ENCODE data around the gene LRRC4C. TPM values are rescaled to one million over a fixed set of nuclear protein-coding genes. Genes with fewer than 3 reads are reported as not detected.

LRRC4C gene
- total RNA-seq, 2 experiments from 2014 or later: not detected

GRCh38 chr11:41400124-41400523 is 59.3 kb downstream of the LRRC4C start:
- no peaks in the 10 kb centered on the region for H3K4me1 Mint-ChIP-seq

DNA sequence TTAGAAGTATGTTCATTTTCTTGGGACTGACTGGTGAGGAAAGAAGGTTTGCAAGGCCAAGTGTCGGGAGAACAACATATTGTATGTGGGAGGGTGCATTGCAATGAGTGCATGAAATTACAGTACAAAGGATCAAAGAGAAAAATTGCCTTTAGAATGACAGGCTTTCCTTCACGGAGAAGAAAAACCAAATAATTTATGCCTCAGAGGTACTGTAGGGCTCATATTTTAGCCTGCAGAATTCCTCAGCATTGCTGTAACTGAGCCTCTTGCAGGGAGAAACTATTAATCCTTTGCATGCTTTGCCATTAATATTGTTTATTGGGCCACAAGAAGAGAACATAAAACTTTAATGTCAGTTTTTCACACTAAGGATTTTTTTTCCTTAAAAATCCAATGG is 60.1 kb downstream of the LRRC4C start:
- ATAC-seq (ENCODE audit: low read depth) (no peak), DNase-seq (no peak)
- Mint-ChIP-seq H3K4me3 (no peak overlapping the region), H3K27me3 (no peaks in the 10 kb centered on the region), H3K9me3 (peaks cover 4% of the 10 kb centered on the region), H3K36me3 (no peaks in the 10 kb centered on the region), H3K4me1 (no peaks in the 10 kb centered on the region), H3K27ac (no peak overlapping the region)
- POLR2A ChIA-PET: no interaction called here

More at GRCh38 chr11:41400124-41400523, 59.3 kb downstream of the LRRC4C start:
- H3K27me3 Mint-ChIP-seq: no peaks in the 10 kb centered on the region
- DNase-seq (no peak), ATAC-seq (ENCODE audit: low read depth) (no peak)
- H3K27ac Mint-ChIP-seq: no peak overlapping the region
- POLR2A ChIA-PET: no interaction called here
- H3K36me3 Mint-ChIP-seq: no peaks in the 10 kb centered on the region
- no peak overlapping the region for H3K4me3 Mint-ChIP-seq
- peaks cover 4% of the 10 kb centered on the region for H3K9me3 Mint-ChIP-seq

DNA sequence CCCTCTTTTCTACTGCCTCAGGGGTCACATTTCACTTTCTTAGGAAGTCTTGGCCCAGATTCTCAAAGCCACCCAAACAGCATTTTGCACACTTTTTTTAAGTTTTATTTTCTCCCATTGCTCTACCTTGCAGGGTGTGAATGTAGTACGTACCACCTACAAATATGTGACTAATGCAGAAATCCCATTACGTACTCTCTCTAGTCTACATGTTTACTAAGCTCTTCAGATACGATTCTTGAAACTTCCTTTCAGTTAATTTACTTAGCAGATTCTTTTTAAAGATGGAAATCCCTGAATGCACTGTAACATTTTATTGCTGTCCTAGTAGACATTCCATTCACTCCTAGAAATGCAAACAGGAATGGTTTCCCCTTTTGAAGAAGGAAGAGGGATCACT is 61.3 kb downstream of the LRRC4C start:
- Mint-ChIP-seq H3K36me3 (no peaks in the 10 kb centered on the region), H3K27me3 (no peaks in the 10 kb centered on the region), H3K9me3 (peaks cover 4% of the 10 kb centered on the region), H3K4me3 (no peak overlapping the region), H3K4me1 (no peaks in the 10 kb centered on the region), H3K27ac (no peak overlapping the region)
- ATAC-seq (ENCODE audit: low read depth): no peak
- no peak for DNase-seq
- POLR2A ChIA-PET: no interaction called here

DNA sequence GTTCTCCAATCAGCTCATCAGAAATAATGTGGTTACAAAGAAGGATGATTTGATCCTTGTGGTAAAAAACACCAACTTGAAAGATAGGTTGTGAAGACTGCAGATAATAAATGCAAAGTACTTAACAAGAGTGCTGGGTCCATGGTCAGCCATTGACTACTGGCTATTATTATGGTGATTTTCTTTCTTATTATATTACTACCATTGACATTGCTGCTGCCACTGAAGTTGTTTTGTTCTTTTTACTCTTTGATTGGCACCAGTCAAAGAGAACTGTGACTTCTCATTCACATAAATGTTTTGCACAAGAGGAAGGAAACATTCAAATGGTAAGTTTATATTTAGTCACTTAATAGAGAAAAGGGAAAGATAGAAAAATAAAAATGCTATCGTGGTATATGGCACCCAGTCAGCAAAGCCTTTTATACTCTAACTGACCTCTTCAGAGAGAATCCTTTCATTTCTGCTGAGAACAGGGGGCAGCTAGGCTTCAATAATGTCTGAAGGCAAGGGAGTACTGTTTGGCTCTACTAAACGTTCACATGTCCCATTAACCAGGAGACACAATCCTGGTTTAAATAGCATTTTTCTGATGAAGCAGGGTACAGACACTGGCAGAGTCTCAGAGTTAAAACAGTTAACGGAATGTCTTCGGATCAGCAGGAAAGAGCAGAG is 64.8 kb downstream of the LRRC4C start:
- Mint-ChIP-seq H3K4me1 (no peaks in the 10 kb centered on the region), H3K27me3 (no peaks in the 10 kb centered on the region), H3K36me3 (no peaks in the 10 kb centered on the region), H3K4me3 (no peak overlapping the region), H3K27ac (no peak overlapping the region), H3K9me3 (no peaks in the 10 kb centered on the region)
- ATAC-seq (ENCODE audit: low read depth) (no peak), DNase-seq (no peak)
- POLR2A ChIA-PET: no interaction called here

DNA sequence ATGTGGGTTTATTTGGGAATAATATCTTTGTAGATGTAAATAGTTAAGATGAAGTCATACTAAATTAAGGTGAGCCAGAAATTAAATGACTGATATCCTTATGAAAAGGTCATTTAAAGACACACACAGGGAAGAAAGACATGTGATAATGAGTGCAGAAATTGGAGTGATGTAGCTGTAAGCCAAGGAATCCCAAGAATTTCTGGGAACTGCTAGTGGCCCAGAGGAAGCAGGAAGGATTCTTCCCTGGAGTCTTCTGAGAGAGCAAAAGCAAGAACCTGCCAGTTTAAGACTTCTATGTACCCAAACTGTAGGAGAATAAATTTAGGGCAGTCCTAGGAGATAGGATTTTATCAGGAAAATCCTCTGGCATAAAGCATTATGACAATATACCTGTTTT is 66.9 kb downstream of the LRRC4C start:
- no peaks in the 10 kb centered on the region for H3K27me3 Mint-ChIP-seq
- H3K36me3 Mint-ChIP-seq: no peaks in the 10 kb centered on the region
- DNase-seq (no peak), ATAC-seq (ENCODE audit: low read depth) (no peak)
- no peaks in the 10 kb centered on the region for H3K4me1 Mint-ChIP-seq
- POLR2A ChIA-PET: no interaction called here
- no peak overlapping the region for H3K27ac Mint-ChIP-seq
- no peak overlapping the region for H3K4me3 Mint-ChIP-seq
- no peaks in the 10 kb centered on the region for H3K9me3 Mint-ChIP-seq

GRCh38 chr11:41389623-41390130 is 69.8 kb downstream of the LRRC4C start:
- Mint-ChIP-seq H3K27ac (no peak overlapping the region), H3K9me3 (no peaks in the 10 kb centered on the region), H3K36me3 (no peaks in the 10 kb centered on the region), H3K27me3 (no peaks in the 10 kb centered on the region), H3K4me3 (no peak overlapping the region), H3K4me1 (no peaks in the 10 kb centered on the region)
- POLR2A ChIA-PET: no interaction called here
- no peak for DNase-seq
- no peak for ATAC-seq (ENCODE audit: low read depth)

DNA sequence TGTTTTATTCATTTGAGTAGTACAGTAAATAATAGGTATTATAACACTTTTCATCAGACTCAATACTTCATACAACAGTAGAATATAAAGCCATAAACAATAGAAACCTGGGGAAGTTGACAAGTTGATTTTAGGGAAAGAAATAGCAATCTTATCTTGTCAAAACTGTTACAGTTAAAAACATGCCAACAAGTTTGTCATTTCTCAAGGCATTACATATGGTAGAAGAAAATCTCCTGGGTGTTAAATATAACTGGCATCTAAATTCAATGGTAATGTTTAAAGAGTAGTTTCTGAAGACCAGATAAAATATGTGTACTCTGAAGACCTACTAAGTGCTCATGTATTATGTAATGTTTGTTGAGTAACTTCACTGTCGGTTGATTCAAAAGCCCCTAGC is 75.1 kb downstream of the LRRC4C start:
- H3K4me1 Mint-ChIP-seq: no peaks in the 10 kb centered on the region
- DNase-seq (no peak), ATAC-seq (ENCODE audit: low read depth) (no peak)
- POLR2A ChIA-PET: no interaction called here
- no peaks in the 10 kb centered on the region for H3K27me3 Mint-ChIP-seq
- no peaks in the 10 kb centered on the region for H3K9me3 Mint-ChIP-seq
- H3K4me3 Mint-ChIP-seq: no peak overlapping the region
- no peak overlapping the region for H3K27ac Mint-ChIP-seq
- H3K36me3 Mint-ChIP-seq: no peaks in the 10 kb centered on the region

DNA sequence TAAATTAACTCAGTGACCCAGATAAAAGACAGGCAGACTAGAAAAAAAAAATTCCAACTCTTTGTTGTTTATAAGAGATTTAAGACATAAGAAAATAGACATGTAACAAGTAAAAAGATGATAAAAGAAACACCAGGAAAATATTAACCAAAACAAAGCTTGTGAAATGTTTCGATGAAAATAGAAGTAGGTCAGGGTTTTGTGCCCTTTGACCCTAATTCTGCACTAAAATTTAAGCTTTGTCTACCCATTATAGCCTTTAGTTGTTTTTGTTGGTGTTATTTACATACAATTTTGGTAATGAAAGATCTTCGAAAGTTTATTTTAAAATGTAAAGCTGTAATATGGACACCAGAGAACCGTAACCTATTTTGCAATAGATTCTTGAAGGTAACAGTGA is 75.7 kb downstream of the LRRC4C start:
- Mint-ChIP-seq H3K4me1 (no peaks in the 10 kb centered on the region), H3K27me3 (no peaks in the 10 kb centered on the region), H3K9me3 (no peaks in the 10 kb centered on the region), H3K27ac (no peak overlapping the region), H3K36me3 (no peaks in the 10 kb centered on the region), H3K4me3 (no peak overlapping the region)
- ATAC-seq (ENCODE audit: low read depth) (no peak), DNase-seq (no peak)
- POLR2A ChIA-PET: no interaction called here

GRCh38 chr11:41382927-41383326 is 76.5 kb downstream of the LRRC4C start:
- no peak for ATAC-seq (ENCODE audit: low read depth)
- Mint-ChIP-seq H3K4me1 (no peaks in the 10 kb centered on the region), H3K27me3 (no peaks in the 10 kb centered on the region), H3K9me3 (no peaks in the 10 kb centered on the region), H3K27ac (no peak overlapping the region), H3K36me3 (no peaks in the 10 kb centered on the region), H3K4me3 (no peak overlapping the region)
- POLR2A ChIA-PET: no interaction called here
- DNase-seq: no peak

- ATAC-seq (ENCODE audit: low read depth) (no peak), DNase-seq (no peak)
- Mint-ChIP-seq H3K4me1 (no peaks in the 10 kb centered on the region), H3K27ac (no peak overlapping the region), H3K27me3 (no peaks in the 10 kb centered on the region), H3K36me3 (no peaks in the 10 kb centered on the region), H3K9me3 (no peaks in the 10 kb centered on the region), H3K4me3 (no peak overlapping the region)
- POLR2A ChIA-PET: no interaction called here
Measured at GRCh38 chr11:41379084-41379483, 80.4 kb downstream of the LRRC4C start.

DNA sequence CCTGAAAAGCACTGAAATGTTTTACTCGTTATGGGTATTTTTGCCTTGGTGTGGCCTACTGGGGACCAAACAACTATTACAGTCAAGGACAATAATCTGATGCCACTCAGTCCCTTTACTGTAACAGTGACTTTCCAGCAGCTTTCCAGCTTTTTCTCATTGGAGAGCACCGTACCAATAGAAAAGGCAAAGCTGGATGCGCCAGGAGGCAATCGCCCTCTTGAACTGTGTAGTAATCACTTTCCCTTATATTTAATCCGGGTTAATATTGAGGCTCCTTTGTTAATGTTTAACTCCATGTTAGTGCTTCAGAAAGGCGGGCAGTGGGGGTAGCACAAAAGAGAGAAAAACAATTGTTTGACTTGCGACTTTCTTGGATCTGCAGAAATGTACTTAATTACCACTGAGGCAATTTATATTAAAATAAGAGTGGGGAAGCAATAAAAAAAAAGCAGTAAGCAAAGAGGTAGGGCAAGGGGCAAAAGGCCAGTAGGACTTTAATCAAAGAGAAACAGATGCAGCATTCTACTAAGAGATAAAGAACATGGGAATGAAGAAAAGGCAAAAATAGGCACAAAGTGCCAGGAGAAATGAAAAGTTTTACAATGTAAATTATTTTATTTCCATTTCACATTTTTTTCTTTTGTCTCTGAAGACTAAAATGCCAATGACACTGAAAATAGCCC is 81.6 kb downstream of the LRRC4C start:
- ATAC-seq (ENCODE audit: low read depth) (no peak), DNase-seq (no peak)
- Mint-ChIP-seq H3K36me3 (no peaks in the 10 kb centered on the region), H3K27ac (no peak overlapping the region), H3K4me1 (no peaks in the 10 kb centered on the region), H3K27me3 (no peaks in the 10 kb centered on the region), H3K4me3 (no peak overlapping the region), H3K9me3 (no peaks in the 10 kb centered on the region)
- POLR2A ChIA-PET: no interaction called here

DNA sequence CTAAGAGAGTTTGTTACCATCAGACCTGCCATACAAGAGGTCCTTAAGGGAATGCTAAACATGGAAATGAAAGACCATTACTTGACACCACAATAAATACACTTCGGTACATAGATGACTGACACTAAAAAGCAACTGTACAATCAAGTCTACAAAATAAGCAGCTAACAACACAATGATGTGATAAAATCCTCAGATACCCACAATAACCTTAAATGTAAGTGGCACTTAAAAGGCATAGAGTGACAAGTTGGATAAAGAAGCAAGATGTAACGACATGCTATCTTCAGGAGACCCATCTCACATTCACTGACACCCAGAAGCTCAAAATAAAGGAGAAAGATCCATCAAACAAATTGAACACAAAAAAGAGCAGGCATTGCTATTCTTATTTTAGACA is 107.6 kb downstream of the LRRC4C start:
- Mint-ChIP-seq H3K27me3 (no peaks in the 10 kb centered on the region), H3K36me3 (no peaks in the 10 kb centered on the region), H3K9me3 (peaks cover 6% of the 10 kb centered on the region), H3K4me1 (no peaks in the 10 kb centered on the region), H3K4me3 (no peak overlapping the region), H3K27ac (no peak overlapping the region)
- ATAC-seq (ENCODE audit: low read depth) (no peak), DNase-seq (no peak)
- POLR2A ChIA-PET: no interaction called here

GRCh38 chr11:41346042-41346441 is 113.4 kb downstream of the LRRC4C start:
- no peaks in the 10 kb centered on the region for H3K27me3 Mint-ChIP-seq
- no peaks in the 10 kb centered on the region for H3K4me1 Mint-ChIP-seq
- POLR2A ChIA-PET: no interaction called here

More at GRCh38 chr11:41346042-41346441, 113.4 kb downstream of the LRRC4C start:
- Mint-ChIP-seq H3K4me3 (no peak overlapping the region), H3K27ac (no peak overlapping the region), H3K36me3 (no peaks in the 10 kb centered on the region), H3K9me3 (peaks cover 7% of the 10 kb centered on the region)
- no peak for DNase-seq
- no peak for ATAC-seq (ENCODE audit: low read depth)

Data from activated naive CD8-positive, alpha-beta T cell treated with anti-CD3 and anti-CD28 coated beads, Interleukin-2, amount 10 ng/mL, durations not matched to agents 7 days and 5 days (primary cell).